NCI-H2107 treated with DMSO at 0.1 percent for 48 hours (cell line): ENCODE measurements around the gene MIA.
"Not testable (repeated sequence)": the region's sequence is repeated elsewhere in the genome, so short reads cannot be mapped to it uniquely, and the experiment has no call there.

Experiments
- DNase-seq: peaks from one replicate; lab custom pipeline; 2025; ENCODE audit not compliant: unreplicated experiment; lab: John Stamatoyannopoulos, UW

Gene MIA

DNA sequence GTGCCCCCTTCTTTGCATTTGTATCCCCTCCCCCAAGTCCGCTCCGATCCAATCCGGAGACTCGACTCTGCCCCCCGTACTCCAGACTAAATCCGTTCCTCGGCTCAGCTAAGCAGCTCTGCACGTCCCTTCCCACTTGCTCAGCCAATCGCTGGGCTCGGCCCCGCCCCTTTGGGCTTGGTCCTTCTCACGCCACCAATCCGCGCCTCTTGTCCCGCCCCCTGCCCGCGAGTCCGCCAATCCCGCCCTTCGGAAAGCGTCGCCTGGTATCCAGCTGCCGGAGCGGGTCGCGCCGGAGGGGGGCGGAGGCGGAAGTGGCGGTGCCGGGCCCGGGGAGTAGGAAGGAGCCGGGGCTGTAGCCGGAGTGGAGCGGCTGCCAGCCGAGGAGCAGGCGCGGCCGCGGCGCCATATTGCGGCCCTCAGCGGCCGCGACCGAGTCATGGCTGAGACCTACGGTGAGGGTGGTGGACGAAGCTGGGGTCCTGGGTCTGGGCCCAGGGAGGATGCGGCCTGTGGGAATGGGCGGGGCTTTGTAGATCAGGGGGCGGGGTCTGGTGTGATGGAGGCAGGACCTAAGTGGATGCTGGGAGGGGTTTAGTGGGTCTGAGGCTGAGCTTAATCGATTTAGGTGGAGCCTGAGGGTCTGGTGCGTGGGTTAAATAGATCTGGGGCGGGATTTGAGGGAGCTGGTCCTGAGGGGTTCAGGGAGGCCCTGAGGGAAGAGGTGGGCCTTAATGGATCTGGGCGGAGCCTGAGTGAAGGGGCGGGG is 2.8 kb downstream of the MIA start, which contains the start of gene RAB4B:
TSS of gene RAB4B (plus strand) at position 311 of the 769 bp plus-strand sequence. CDS start at position 440, 129 bp downstream.
- peak; percentile 98 for DNase-seq

DNA sequence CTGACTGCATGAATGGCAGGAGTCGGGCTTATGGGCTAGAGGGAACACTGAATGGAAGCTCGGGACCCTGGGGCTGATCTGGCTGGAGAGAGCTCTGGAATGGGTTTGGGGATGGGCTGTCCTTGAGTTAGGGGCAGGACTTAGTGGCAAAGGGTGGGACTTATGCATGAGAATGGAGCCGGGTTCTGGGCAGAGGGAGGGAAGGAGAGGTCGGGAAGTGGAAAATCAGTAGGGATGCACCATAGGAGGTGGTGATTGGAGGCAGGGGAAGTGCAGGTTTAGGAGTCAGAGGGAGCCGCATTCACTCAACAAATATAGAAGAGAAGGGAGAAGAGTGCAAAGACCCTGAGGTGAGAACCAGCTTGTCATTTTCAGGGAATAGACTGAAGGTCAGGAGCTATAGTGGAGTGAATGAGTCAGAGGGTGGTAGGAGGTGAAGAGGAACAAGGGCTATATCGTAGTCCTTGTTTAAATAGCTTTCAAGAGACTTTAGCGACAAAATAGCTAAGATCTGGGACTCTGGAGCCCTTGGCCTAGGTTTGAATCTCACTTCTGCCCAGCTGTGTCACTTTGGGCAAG is 3.5 kb downstream of the MIA start:
- no peak for DNase-seq

DNA sequence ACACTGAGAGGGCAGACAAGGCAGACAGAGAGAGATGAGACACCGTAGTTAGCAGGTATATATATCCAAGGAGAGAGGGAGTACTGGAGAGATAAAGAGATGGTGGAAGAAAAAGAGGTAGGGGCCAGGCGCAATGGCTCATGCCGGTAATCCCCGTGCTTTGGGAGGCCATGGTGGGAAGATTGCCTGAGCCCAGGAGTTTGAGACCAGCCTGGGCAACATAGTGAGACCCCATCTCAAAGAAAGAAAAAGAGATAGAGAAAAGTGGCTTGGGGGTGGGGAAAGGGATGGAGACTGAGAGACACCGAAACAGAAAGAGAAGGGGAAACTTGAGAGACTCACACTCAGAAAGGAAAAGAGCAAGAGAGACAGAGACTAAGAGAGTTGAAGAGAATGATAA is 5.3 kb downstream of the MIA start:
- no peak for DNase-seq

GRCh38 chr19:40781140-40781539 is 5.8 kb downstream of the MIA start:
- DNase-seq: no peak

DNA sequence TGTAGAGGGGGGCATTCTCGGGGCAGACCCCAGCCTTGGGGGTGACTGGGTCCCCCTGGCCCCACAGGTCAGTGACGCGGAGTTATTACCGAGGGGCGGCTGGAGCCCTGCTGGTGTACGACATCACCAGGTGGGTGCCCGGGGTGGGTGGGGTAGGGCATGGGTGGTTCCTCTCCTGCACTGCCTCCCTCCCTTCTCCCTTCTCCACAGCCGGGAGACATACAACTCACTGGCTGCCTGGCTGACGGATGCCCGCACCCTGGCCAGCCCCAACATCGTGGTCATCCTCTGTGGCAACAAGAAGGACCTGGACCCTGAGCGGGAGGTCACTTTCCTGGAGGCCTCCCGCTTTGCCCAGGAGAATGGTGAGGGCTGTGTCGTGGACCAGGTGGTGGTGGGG is 8.4 kb downstream of the MIA start:
- no peak for DNase-seq

DNA sequence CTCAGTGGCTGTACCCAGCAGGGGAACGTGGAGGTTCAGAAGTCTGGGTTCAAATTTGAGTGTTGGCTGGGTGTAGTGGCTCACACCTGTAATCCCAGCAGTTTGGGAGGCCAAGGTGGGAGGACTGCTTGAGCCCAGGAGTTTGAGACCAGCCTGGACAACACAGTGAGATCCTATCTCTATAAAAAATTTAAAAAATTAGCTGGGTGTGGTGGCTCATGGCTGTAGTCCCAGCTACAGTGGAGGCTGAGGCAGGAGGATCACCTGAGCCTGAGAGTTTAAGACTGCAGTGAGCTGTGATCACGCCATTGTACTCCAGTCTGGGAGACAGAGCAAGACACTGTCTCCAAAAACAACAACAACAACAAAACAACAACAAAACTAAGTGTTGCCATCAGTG is 8.8 kb downstream of the MIA start:
- DNase-seq: not testable (repeated sequence)

DNA sequence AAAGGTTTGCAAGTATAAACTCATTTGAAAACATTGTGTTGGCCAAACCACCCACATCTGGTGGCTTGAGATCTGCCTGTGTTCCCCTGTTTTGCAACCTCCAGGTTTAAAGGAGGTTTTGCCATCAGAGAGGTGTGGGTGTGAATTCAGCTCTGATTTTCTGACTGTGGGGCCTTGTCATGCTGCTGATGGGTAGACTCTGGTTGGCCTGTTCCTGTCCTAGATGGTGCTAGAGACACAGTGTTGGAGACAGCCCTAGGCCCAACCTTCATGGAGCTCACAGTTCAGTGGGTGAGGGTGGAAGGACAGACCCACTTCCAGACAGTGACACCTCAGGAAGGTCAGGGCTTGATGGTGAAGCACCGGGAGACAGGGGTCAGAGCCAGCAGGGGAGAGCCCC is 10.2 kb downstream of the MIA start:
- no peak for DNase-seq

DNA sequence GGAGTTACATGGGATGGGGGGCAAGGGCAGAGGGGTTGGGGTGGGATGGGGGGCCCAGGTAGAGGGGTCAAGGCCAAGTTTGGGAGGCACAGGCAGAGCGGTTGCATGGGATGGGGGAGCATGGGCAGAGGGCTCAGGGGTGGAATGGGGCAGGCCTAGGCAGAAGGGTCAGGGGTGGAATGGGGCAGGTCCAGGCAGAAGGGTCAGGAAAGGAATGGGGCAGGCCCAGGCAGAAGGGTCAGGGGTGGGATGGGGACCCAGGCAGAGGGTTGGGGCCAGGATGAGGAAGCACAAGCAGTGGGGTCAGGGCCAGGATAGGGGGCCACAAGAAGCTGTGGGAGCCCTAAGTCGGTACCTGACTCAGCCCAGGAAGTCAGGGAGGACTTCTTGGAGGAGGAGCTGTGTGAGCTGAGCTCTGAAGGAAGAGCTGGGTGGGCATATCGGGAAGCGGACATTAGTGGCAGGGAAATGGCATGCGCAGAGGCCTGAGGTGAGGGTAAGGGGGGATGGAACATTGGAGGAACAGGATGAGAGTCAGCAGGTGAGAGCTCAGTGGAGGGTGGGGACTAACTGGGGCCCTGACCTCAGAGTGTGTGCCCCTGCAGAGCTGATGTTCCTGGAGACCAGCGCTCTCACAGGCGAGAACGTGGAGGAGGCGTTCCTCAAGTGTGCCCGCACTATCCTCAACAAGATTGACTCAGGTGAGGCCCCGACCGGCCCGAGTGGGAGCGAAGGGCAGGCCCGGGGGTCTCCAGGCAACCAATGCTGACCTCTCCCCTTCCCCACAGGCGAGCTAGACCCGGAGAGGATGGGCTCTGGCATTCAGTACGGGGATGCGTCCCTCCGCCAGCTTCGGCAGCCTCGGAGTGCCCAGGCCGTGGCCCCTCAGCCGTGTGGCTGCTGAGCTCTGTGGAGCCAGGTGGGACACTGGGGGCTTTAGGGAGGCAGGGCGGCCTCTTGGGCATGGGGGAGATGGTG is 11.0 kb downstream of the MIA start:
- no peak for DNase-seq

GRCh38 chr19:40791349-40791748 is 16.0 kb downstream of the MIA start:
- no peak for DNase-seq

GRCh38 chr19:40791996-40792395 is 16.7 kb downstream of the MIA start:
- DNase-seq: no peak

GRCh38 chr19:40797166-40797962 is 22.0 kb downstream of the MIA start:
- no peak for DNase-seq

DNA sequence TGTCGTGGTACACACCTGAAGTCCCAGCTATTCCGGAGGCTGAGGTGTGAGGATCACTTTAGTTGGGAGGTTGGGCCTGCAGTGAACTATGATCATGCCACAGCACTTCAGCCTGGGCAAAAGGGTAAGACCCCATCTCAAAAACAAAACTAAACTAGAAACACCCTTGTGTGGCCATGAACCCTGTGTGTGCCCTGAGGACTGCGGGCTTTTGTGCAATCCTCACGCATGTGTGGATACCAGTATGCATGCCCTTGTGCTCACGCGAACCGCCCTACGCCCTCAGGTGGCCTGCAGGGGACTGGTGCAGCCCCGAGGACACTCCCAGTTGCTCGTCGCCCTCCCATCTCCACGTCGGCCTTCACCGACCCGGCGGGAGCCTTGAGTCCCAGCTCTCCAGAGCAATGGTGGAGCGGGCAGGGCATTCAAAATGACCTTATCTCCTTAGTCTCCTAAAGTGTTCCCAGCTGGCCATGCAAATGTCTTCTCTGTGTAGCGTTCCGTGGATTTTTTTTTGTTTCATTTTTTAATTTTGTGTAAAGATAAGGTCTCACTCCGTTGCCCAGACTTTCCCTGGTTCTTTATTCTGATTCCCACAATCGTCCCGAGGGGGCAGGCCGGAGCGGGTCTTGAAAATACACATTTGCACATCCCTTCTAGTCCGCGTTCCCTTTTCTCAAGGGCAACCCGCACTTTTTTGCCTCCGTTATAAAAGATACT is 22.8 kb downstream of the MIA start:
- no peak for DNase-seq

- peak; percentile 92 for DNase-seq
Measured at GRCh38 chr19:40798683-40799557, 23.6 kb downstream of the MIA start, which contains the start of gene EGLN2. TSS of gene EGLN2 (plus strand) at chr19:40799191. CDS start at chr19:40800573, 1,382 bp downstream.

DNA sequence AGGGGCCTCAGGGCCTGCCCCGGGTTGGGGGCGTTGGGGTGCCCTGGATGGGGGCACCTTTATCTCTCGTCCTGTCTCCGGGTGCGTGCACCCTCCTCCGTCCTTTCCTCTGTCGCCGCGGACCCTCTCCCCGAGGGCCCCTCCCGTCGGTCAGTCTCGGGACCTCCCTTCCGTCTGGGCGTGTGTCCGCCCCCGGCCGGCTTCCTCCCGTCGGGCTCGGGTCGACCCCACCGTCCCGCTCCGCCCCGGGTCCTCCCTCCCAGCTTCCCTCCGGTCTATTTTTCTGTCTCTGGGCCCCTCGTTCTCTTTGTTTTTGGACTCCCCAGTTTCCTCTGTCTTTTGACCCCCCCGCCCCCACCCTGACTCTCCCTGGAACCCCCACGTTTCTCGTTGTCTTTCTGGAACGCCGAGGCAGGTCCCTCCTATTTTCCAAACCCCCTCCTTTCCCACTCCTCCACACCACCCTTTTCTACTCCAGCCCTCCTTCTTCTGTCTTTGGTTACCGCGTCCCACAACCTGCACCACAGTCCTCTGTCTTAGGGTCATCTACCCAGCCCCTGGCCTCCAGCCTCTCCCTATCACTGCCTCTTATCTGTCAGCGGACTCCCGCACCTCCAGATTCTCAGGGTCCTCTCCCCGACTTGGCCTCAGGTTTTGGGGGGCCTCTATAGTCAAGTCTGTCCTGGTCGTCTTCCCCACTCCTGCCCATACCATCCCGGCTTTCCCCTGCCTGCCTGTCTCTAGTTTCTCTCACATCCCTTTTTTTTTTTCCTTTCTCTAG is 24.4 kb downstream of the MIA start:
- no peak for DNase-seq

DNA sequence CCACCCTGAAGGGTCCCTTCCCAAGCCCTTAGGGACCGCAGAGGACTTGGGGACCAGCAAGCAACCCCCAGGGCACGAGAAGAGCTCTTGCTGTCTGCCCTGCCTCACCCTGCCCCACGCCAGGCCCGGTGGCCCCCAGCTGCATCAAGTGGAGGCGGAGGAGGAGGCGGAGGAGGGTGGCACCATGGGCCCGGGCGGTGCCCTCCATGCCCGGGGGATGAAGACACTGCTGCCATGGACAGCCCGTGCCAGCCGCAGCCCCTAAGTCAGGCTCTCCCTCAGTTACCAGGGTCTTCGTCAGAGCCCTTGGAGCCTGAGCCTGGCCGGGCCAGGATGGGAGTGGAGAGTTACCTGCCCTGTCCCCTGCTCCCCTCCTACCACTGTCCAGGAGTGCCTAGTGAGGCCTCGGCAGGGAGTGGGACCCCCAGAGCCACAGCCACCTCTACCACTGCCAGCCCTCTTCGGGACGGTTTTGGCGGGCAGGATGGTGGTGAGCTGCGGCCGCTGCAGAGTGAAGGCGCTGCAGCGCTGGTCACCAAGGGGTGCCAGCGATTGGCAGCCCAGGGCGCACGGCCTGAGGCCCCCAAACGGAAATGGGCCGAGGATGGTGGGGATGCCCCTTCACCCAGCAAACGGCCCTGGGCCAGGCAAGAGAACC is 25.1 kb downstream of the MIA start:
- no peak for DNase-seq

- no peak for DNase-seq
Measured at GRCh38 chr19:40800997-40801377, 25.7 kb downstream of the MIA start.

- DNase-seq: no peak
Measured at GRCh38 chr19:40801426-40802299, 26.3 kb downstream of the MIA start.
